Measurements from ENCODE around the gene TOR4A. TPM values are rescaled to one million over a fixed set of nuclear protein-coding genes. Genes with fewer than 3 reads are reported as not detected.

Gene TOR4A
- total and polyA plus RNA-seq, 2 experiments from 2014 or later, result 4.1 to 29.6 TPM

- Histone ChIP-seq H3K4me3 (no peak overlapping the region), H3K27ac (no peak overlapping the region), H3K9me3 (ENCODE audit: low read depth) (no peaks in the 10 kb centered on the region), H3K4me2 (ENCODE audit: unreplicated experiment) (no peak overlapping the region), H3K9me2 (ENCODE audit: insufficient read depth) (no peaks in the 10 kb centered on the region), H2AFZ (no peak overlapping the region), H3K27me3 (replicated peaks; ENCODE audit: insufficient read depth) (no peaks in the 10 kb centered on the region), H3K36me3 (ENCODE audit: low read depth) (no peaks in the 10 kb centered on the region), H3F3A (ENCODE audit: insufficient read depth) (no peaks in the 10 kb centered on the region), H4K20me1 (ENCODE audit: insufficient read depth) (no peaks in the 10 kb centered on the region), H3K9ac (no peak overlapping the region), H3K79me2 (ENCODE audit: insufficient read depth) (peaks cover 26% of the 10 kb centered on the region), H3K4me1 (ENCODE audit: insufficient read depth) (0 out of 2 replicates have a peak, but pooled peaks cover 3% of the 10 kb centered on the region)
- WGBS, 2 experiments (ENCODE audit: low coverage in 1 of 2, low lambda C conversion rate in 2 of 2, missing lambda C conversion rate in 2 of 2), result 89 to 93% methylated on average over 24 to 34 of the region's 35 CpGs
- in situ Hi-C loops (cut with MboI), result no loop called here
- TF ChIP-seq EZH2phosphoT487 (IDR thresholded peaks at IDR 0.05; ENCODE audit: insufficient read depth, low read depth) (no peak), EZH2 (IDR thresholded peaks at IDR 0.05; ENCODE audit: insufficient read depth, poor library complexity, severe bottlenecking) (no peak)
- DNase-seq, result no peak
Measured at GRCh38 chr9:137252555-137253506, 24.7 kb upstream of the TOR4A start.

- Histone ChIP-seq H4K20me1 (ENCODE audit: insufficient read depth) (no peaks in the 10 kb centered on the region), H3K9me3 (ENCODE audit: low read depth) (no peaks in the 10 kb centered on the region), H3K4me2 (ENCODE audit: unreplicated experiment) (peak overlapping the region; percentile 88), H3K36me3 (ENCODE audit: low read depth) (no peaks in the 10 kb centered on the region; the same call in 1 of the 2 replicates), H3K27ac (no peak overlapping the region), H2AFZ (peak overlapping the region; percentile 96), H3K4me1 (ENCODE audit: insufficient read depth) (0 out of 2 replicates have a peak, but pooled peaks cover 3% of the 10 kb centered on the region), H3K9ac (peak overlapping the region; percentile 75), H3K27me3 (replicated peaks; ENCODE audit: insufficient read depth) (no peaks in the 10 kb centered on the region), H3K79me2 (ENCODE audit: insufficient read depth) (peaks cover 37% of the 10 kb centered on the region), H3F3A (ENCODE audit: insufficient read depth) (no peaks in the 10 kb centered on the region), H3K4me3 (peak overlapping the region; percentile 92), H3K9me2 (ENCODE audit: insufficient read depth) (no peaks in the 10 kb centered on the region)
- DNase-seq, result peak; percentile 42
- TF ChIP-seq EZH2 (IDR thresholded peaks at IDR 0.05; ENCODE audit: insufficient read depth, poor library complexity, severe bottlenecking), result no peak
- TF ChIP-seq EZH2phosphoT487 (IDR thresholded peaks at IDR 0.05; ENCODE audit: insufficient read depth, low read depth), result no peak
- 39 to 40% methylated on average over 18 to 20 of the region's 21 CpGs for WGBS, 2 experiments (ENCODE audit: low coverage in 1 of 2, low lambda C conversion rate in 2 of 2, missing lambda C conversion rate in 2 of 2)
- in situ Hi-C loops (cut with MboI), result no loop called here
Measured at GRCh38 chr9:137253717-137254623, 23.6 kb upstream of the TOR4A start.

GRCh38 chr9:137254624-137255447, 22.7 kb upstream of the TOR4A start, which contains the start of gene NELFB:
Gene NELFB (plus strand): TSS chr9:137255327.
- peak; percentile 90 for DNase-seq

More at GRCh38 chr9:137254624-137255447, 22.7 kb upstream of the TOR4A start, which contains the start of gene NELFB:
- WGBS, 2 experiments (ENCODE audit: low coverage in 1 of 2, low lambda C conversion rate in 2 of 2, missing lambda C conversion rate in 2 of 2), result 1 to 3% methylated on average over 41 to 66 of the region's 105 CpGs
- Histone ChIP-seq H3K4me1 (ENCODE audit: insufficient read depth) (0 out of 2 replicates have a peak, but pooled peaks cover 3% of the 10 kb centered on the region), H3K79me2 (ENCODE audit: insufficient read depth) (peaks cover 41% of the 10 kb centered on the region), H3K36me3 (ENCODE audit: low read depth) (no peaks in the 10 kb centered on the region; the same call in 1 of the 2 replicates), H3K27ac (0 out of 2 replicates have a peak within 1 kb of the TSS, but pooled peaks have one; percentile 28), H3K9ac (peak within 1 kb of the TSS; percentile 85), H2AFZ (peak within 1 kb of the TSS; percentile 96), H3K4me3 (peak within 1 kb of the TSS; percentile 92), H3F3A (ENCODE audit: insufficient read depth) (no peaks in the 10 kb centered on the region), H4K20me1 (ENCODE audit: insufficient read depth) (no peaks in the 10 kb centered on the region), H3K9me3 (ENCODE audit: low read depth) (no peaks in the 10 kb centered on the region), H3K27me3 (replicated peaks; ENCODE audit: insufficient read depth) (no peaks in the 10 kb centered on the region), H3K4me2 (ENCODE audit: unreplicated experiment) (peak within 1 kb of the TSS; percentile 88), H3K9me2 (ENCODE audit: insufficient read depth) (no peaks in the 10 kb centered on the region)
- in situ Hi-C loops (cut with MboI), result no loop called here
- no peak for TF ChIP-seq EZH2 (IDR thresholded peaks at IDR 0.05; ENCODE audit: insufficient read depth, poor library complexity, severe bottlenecking)
- no peak for TF ChIP-seq EZH2phosphoT487 (IDR thresholded peaks at IDR 0.05; ENCODE audit: insufficient read depth, low read depth)
